H9 (cell line): ENCODE data around the gene PARD3. TPM values are rescaled to one million over a fixed set of nuclear protein-coding genes. Genes with fewer than 3 reads are reported as not detected.

Experiments
- DNase-seq: peaks from one replicate; pipeline ENCODE4 v3.0.0-alpha.2; 2017
- H2AFZ ChIP-seq: one replicate; pipeline ENCODE4 v1.6.1; 2013; ENCODE audit warnings: mild to moderate bottlenecking, low read length, control low read depth, moderate library complexity
- H2AK5ac ChIP-seq: 2 replicates; pipeline ENCODE4 v1.6.1; 2013; ENCODE audit warnings: low read length, control low read depth, mixed read lengths; ENCODE audit not compliant: insufficient read length
- H2BK120ac ChIP-seq: one replicate; pipeline ENCODE4 v1.6.1; 2013; ENCODE audit warnings: low read depth, mild to moderate bottlenecking, low read length, control low read depth, inconsistent platforms; ENCODE audit not compliant: poor library complexity, severe bottlenecking
- H2BK12ac ChIP-seq: 2 replicates; pipeline ENCODE4 v1.6.1; 2013; ENCODE audit warnings: low read length, control low read depth, mixed read lengths, low read depth; ENCODE audit not compliant: insufficient read length
- H2BK15ac ChIP-seq: 2 replicates; pipeline ENCODE4 v1.6.1; 2013; ENCODE audit warnings: low read depth, low read length, control low read depth
- H2BK20ac ChIP-seq: one replicate; pipeline ENCODE4 v1.6.1; 2013; ENCODE audit warnings: low read depth, mild to moderate bottlenecking, low read length, control low read depth, inconsistent platforms; ENCODE audit not compliant: poor library complexity, severe bottlenecking
- H2BK5ac ChIP-seq: 2 replicates; pipeline ENCODE4 v1.6.1; 2013; ENCODE audit warnings: low read length, control low read depth, mixed read lengths; ENCODE audit not compliant: insufficient read length
- H3K14ac ChIP-seq: 2 replicates; pipeline ENCODE4 v1.6.1; 2013; ENCODE audit warnings: low read length, control low read depth; ENCODE audit not compliant: insufficient read depth
- H3K18ac ChIP-seq: 2 replicates; pipeline ENCODE4 v1.6.1; 2013; ENCODE audit warnings: low read depth, mild to moderate bottlenecking, mixed read lengths, low read length, control low read depth; ENCODE audit not compliant: insufficient read length
- H3K23ac ChIP-seq: 2 replicates; pipeline ENCODE4 v1.6.1; 2013; ENCODE audit warnings: low read length, control low read depth, mixed read lengths, low read depth; ENCODE audit not compliant: insufficient read length
- H3K23me2 ChIP-seq: 2 replicates; pipeline ENCODE4 v1.6.1; 2013; ENCODE audit warnings: low read depth, mild to moderate bottlenecking, mixed read lengths, low read length, control low read depth; ENCODE audit not compliant: insufficient read length, poor library complexity, severe bottlenecking
- H3K27ac ChIP-seq: 2 replicates; pipeline ENCODE4 v1.5.1; 2013; ENCODE audit warnings: low read length, control low read depth, mixed read lengths, low read depth; ENCODE audit not compliant: insufficient read length
- H3K27me3 ChIP-seq: 2 replicates; pipeline ENCODE4 v1.6.1; 2013; ENCODE audit warnings: low read length, control low read depth, inconsistent platforms; ENCODE audit not compliant: insufficient read depth
- H3K4ac ChIP-seq: 2 replicates; pipeline ENCODE4 v1.6.1; 2013; ENCODE audit warnings: low read depth, mild to moderate bottlenecking, control low read depth, inconsistent platforms, low read length, moderate library complexity
- H3K4me1 ChIP-seq: 2 replicates; pipeline ENCODE4 v1.6.1; 2013; ENCODE audit warnings: low read length, control low read depth, inconsistent platforms; ENCODE audit not compliant: insufficient read depth
- H3K4me2 ChIP-seq: 2 replicates; pipeline ENCODE4 v1.6.1; 2013; ENCODE audit warnings: low read length, control low read depth, mixed read lengths; ENCODE audit not compliant: insufficient read length, insufficient read depth
- H3K56ac ChIP-seq: 2 replicates; pipeline ENCODE4 v1.6.1; 2013; ENCODE audit warnings: low read depth, mild to moderate bottlenecking, mixed read lengths, low read length, control low read depth; ENCODE audit not compliant: insufficient read length
- H3K79me1 ChIP-seq: 2 replicates; pipeline ENCODE4 v1.6.1; 2013; ENCODE audit warnings: low read depth, mild to moderate bottlenecking, moderate library complexity, low read length, control low read depth, inconsistent platforms; ENCODE audit not compliant: insufficient read depth, poor library complexity, severe bottlenecking
- H3K79me2 ChIP-seq: 2 replicates; pipeline ENCODE4 v1.6.1; 2013; ENCODE audit warnings: low read length, control low read depth, inconsistent platforms; ENCODE audit not compliant: insufficient read depth
- H3K9ac ChIP-seq: 2 replicates; pipeline ENCODE4 v1.6.1; 2013; ENCODE audit warnings: low read length, control low read depth, mixed read lengths; ENCODE audit not compliant: insufficient read length; ENCODE audit errors: extremely low read depth
- H3K9me3 ChIP-seq: one replicate; pipeline ENCODE4 v1.6.1; 2013; ENCODE audit warnings: low read depth, low read length, inconsistent platforms; ENCODE audit not compliant: control insufficient read depth
- H3T11ph ChIP-seq: one replicate; pipeline ENCODE4 v1.6.1; 2013; ENCODE audit warnings: mild to moderate bottlenecking, low read length, control low read depth, inconsistent platforms
- H4K20me1 ChIP-seq: one replicate; pipeline ENCODE4 v1.6.1; 2013; ENCODE audit not compliant: control insufficient read depth, insufficient read length, insufficient read depth
- H4K5ac ChIP-seq: 2 replicates; pipeline ENCODE4 v1.6.1; 2013; ENCODE audit warnings: low read depth, mild to moderate bottlenecking, mixed read lengths, low read length, control low read depth; ENCODE audit not compliant: insufficient read length
- H4K8ac ChIP-seq: replicated peaks from 2 replicates; pipeline ENCODE4 v1.6.1; 2013; ENCODE audit warnings: low read length, control low read depth, mixed read lengths, low read depth; ENCODE audit not compliant: insufficient read length
- H4K91ac ChIP-seq: 2 replicates; pipeline ENCODE4 v1.6.1; 2013; ENCODE audit warnings: low read depth, mild to moderate bottlenecking, moderate library complexity, mixed read lengths, low read length, control low read depth; ENCODE audit not compliant: insufficient read length
- H3K27ac Mint-ChIP-seq, 3 experiments: 2 replicates in 2 of 3; 3 replicates in 1 of 3; pipeline ENCODE4 v1.8.0; 2020 to 2021; ENCODE audit warnings: mixed read lengths in 3 of 3, mild to moderate bottlenecking in 1 of 3, moderate library complexity in 1 of 3
- H3K27me3 Mint-ChIP-seq: 2 replicates; pipeline ENCODE4 v1.8.0; 2021; ENCODE audit warnings: low read depth, mild to moderate bottlenecking, moderate library complexity, mixed read lengths
- H3K36me3 Mint-ChIP-seq, 3 experiments: 2 replicates in 2 of 3; 3 replicates in 1 of 3; pipeline ENCODE4 v1.8.0; 2020 to 2021; ENCODE audit warnings: low read depth in 3 of 3, mixed read lengths in 3 of 3; ENCODE audit not compliant: insufficient read depth in 1 of 3
- H3K4me1 Mint-ChIP-seq, 2 experiments: 2 replicates each; pipeline ENCODE4 v1.8.0; 2020; ENCODE audit warnings: mixed read lengths in 2 of 2
- H3K4me3 Mint-ChIP-seq, 2 experiments: 2 replicates in 1 of 2; 3 replicates in 1 of 2; pipeline ENCODE4 v1.8.0; 2020 to 2021; ENCODE audit warnings: mild to moderate bottlenecking in 2 of 2, mixed read lengths in 2 of 2, moderate library complexity in 1 of 2
- H3K9me3 Mint-ChIP-seq, 2 experiments: 2 replicates in 1 of 2; 3 replicates in 1 of 2; pipeline ENCODE4 v1.8.0; 2020; ENCODE audit warnings: mild to moderate bottlenecking in 2 of 2, mixed read lengths in 2 of 2, moderate library complexity in 1 of 2
- WGBS: extraction: QIAGEN DNeasy Blood & Tissue Kit; methylation state at CpG from one replicate; pipeline ENCODE4 v1.1.7; 2013; ENCODE audit warnings: missing lambda C conversion rate, low lambda C conversion rate, mixed read lengths; ENCODE audit not compliant: insufficient read length; ENCODE audit errors: extremely low coverage; 5-methylcytosine and 5-hydroxymethylcytosine counted together
- total RNA-seq: library from RNA; stranded (reverse); gene quantifications from 2 replicates; pipeline ENCODE4 v1.2.1, GENCODE V29; 2021
- TF ChIP-seq, protein P1 (sequence below): fragments of 200-600 bp; sonication (generic); conservative IDR thresholded peaks from 3 replicates; pipeline ENCODE4 v1.8.0; 2021; ENCODE audit warnings: antibody characterized with exemption, mild to moderate bottlenecking

The PARD3 gene
- total RNA-seq, 1 experiment from 2014 or later: 44.7 TPM

- Mint-ChIP-seq H3K27me3 (no peaks in the 10 kb centered on the region), H3K27ac (peak overlapping the region in 2 of 3 experiments; percentile 42 to 73; a peak in 2 of 7 replicates), H3K4me1 (peaks cover 11 to 12% of the 10 kb centered on the region in 2 experiments), H3K9me3 (no peaks in the 10 kb centered on the region), H3K36me3 (peaks cover 0 to 9% (median 6%) of the 10 kb centered on the region in 3 experiments; a peak in 2 of 7 replicates), H3K4me3 (no peak overlapping the region)
- no peak overlapping the region for H3K23ac ChIP-seq
- no peak overlapping the region for H3K18ac ChIP-seq
- no peak overlapping the region for H2BK20ac ChIP-seq
- DNase-seq: no peak
- no peak overlapping the region for H3T11ph ChIP-seq
- no peak overlapping the region for H3K4ac ChIP-seq
- no peak overlapping the region for H3K27ac ChIP-seq
- no peak overlapping the region for H4K91ac ChIP-seq
- no peak overlapping the region for H2AK5ac ChIP-seq
- H3K56ac ChIP-seq: no peak overlapping the region
- no peaks in the 10 kb centered on the region; the same call in 1 of the 2 replicates for H3K4me1 ChIP-seq
- no peak overlapping the region for H2BK120ac ChIP-seq
- no peak overlapping the region for H2BK15ac ChIP-seq
- no peaks in the 10 kb centered on the region for H3K9me3 ChIP-seq
- no peak overlapping the region for H2BK12ac ChIP-seq
- no peaks in the 10 kb centered on the region for H3K27me3 ChIP-seq
- no peaks in the 10 kb centered on the region for H3K23me2 ChIP-seq
- H3K14ac ChIP-seq: no peak overlapping the region
- H4K5ac ChIP-seq: no peak overlapping the region
- no CpG with 5 or more reads among the region's 7 CpGs for WGBS
- no peak overlapping the region for H2BK5ac ChIP-seq
- H3K79me1 ChIP-seq: no peaks in the 10 kb centered on the region
- H4K8ac ChIP-seq: no peak overlapping the region
- H2AFZ ChIP-seq: no peak overlapping the region
- peaks cover 2% of the 10 kb centered on the region; the same call in 1 of the 2 replicates for H3K79me2 ChIP-seq
- H4K20me1 ChIP-seq: no peaks in the 10 kb centered on the region
- TF ChIP-seq, protein P1, sequence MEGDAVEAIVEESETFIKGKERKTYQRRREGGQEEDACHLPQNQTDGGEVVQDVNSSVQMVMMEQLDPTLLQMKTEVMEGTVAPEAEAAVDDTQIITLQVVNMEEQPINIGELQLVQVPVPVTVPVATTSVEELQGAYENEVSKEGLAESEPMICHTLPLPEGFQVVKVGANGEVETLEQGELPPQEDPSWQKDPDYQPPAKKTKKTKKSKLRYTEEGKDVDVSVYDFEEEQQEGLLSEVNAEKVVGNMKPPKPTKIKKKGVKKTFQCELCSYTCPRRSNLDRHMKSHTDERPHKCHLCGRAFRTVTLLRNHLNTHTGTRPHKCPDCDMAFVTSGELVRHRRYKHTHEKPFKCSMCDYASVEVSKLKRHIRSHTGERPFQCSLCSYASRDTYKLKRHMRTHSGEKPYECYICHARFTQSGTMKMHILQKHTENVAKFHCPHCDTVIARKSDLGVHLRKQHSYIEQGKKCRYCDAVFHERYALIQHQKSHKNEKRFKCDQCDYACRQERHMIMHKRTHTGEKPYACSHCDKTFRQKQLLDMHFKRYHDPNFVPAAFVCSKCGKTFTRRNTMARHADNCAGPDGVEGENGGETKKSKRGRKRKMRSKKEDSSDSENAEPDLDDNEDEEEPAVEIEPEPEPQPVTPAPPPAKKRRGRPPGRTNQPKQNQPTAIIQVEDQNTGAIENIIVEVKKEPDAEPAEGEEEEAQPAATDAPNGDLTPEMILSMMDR: no peak
- H3K9ac ChIP-seq: no peak overlapping the region
- H3K4me2 ChIP-seq: no peak overlapping the region
These were observed 295.0 kb downstream of the PARD3 start for GRCh38 chr10:34520084-34520483.
